Measurements from ENCODE around the gene PTGFRN.

- TF ChIP-seq CTCF (IDR thresholded peaks at IDR 0.05; ENCODE audit: insufficient read depth, low read length), result no peak
- TF ChIP-seq GABPA (IDR thresholded peaks at IDR 0.05; ENCODE audit: low read depth), result no peak
- no peak for TF ChIP-seq POLR2AphosphoS5 (IDR thresholded peaks at IDR 0.05; ENCODE audit: low read depth)
- TF ChIP-seq SPI1 (IDR thresholded peaks at IDR 0.05; ENCODE audit: borderline replicate concordance, low read depth), result no peak
These were observed 34.9 kb downstream of the PTGFRN start for GRCh38 chr1:116944613-116945012.
